DMS 273 (cell line): ENCODE measurements around the gene INSYN2B.
A peak's percentile ranks its signal among the peaks of the same experiment; 100 is the strongest.

Experiments used
- DNase-seq: peaks from one replicate; lab custom pipeline; 2025; ENCODE audit not compliant: unreplicated experiment; lab: John Stamatoyannopoulos, UW

INSYN2B gene

DNA sequence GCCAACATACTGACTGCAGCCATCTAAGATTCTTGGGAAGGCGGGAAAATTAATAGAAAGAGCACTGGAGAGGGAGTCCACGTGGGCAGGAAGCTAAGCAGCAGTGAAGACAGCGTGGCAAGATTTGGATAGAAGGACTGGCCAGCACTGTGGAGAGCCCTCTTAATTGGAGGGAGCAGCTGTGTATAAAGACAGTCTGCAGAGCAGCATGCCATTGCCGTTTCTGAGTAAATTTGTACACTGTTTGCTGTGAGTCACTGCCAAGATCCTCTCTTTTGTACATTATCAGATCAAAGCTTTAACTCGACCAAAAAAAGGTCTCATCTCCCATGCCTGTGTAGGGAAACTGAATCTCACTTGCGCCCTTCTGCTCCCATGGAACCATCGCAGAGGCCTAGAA is 45.3 kb downstream of the INSYN2B start:
- no peak for DNase-seq

DNA sequence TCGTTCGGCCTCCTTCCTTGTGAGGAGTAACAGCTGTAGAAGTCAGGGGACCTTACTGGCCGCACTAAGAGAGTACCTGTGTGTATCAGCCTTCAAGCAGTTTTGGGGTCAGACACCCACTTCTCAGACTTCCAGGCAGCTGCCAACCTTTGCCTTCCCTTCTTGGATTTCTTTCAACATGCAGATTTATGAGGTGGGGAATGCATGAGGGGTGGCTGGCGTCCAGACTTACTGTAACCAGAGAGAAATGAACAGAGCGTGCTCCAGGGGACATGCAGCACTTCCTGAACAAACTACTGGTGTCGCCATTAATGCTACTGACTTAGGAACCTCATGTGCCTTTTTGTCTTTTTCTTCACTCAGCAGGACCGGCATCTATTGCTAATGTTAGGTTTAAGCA is 46.7 kb downstream of the INSYN2B start:
- peak; percentile 34 for DNase-seq

DNA sequence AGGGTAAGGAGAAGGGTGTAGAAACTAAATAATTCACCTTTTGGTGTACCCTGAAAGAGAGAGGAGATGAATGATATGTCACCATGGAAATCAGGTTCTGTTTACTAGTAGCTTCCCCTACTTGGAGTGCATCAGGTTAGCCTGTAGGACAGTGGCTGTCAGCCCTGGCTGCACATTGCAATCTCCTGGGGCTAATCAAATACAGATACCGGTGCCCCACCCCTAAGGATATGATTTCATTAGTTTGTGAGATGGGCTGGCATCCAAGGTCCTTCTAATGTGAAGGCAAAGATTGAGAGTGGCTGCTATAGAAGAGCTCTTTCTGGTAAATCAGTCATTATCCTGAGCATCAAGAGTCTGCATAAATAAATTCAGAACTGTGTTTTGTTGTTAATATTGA is 47.2 kb downstream of the INSYN2B start:
- peak; percentile 9 for DNase-seq

DNA sequence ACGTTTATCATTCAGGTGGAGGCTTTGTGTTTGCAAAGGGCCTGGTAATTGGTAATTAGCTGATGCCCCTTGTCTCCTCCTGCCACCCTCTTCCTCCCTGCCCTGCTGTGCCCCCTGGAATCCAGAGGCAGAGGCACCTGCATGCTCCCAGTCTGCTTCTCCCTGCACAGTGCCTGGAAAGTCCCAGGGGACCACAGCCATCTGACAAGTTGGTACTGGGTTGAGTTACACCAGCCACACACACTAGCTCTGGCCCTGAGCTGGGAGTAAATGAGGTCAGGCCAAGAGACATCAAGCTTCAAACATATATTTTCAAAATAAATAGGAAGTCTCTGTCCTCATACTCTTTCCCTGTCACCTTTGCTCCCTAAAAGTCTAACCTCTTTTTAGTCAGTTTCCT is 56.3 kb downstream of the INSYN2B start:
- DNase-seq: peak; percentile 60

DNA sequence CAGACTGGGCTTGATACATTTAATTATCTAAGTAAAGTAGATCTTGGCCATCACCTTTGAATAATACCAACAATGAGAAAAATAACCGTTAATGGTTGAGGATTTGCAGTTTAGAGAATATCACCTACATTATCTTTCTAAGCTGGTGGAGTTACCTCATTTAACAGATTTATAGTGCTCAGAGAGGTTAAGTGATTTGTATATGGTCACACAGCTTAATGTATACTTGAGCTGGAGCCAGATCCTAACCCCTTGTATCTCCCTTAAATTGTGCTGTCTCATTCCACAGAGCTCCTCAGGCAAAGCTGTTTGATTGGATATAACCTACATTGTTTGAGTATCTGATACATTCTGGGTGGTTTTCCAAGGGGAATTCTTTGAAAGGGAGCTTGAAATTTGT is 57.8 kb downstream of the INSYN2B start:
- no peak for DNase-seq

DNA sequence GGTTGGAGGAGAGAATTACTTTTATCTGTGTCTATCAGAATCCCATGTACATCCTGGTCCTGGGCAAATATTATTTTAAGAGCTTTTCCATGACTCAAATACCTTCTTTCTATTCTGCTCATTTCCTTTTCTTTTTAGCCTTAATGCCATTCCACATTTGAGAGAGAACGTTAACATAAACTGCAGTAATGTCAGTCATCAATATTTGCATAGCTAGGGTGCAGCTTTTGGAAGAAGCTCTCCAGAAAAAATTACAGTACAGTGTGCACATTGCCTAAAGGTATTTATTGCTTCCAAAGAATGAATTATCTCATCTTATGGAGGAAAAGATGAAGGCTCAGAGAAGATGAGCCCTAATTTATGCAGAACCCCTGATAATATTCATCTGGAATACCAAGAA is 58.3 kb downstream of the INSYN2B start:
- DNase-seq: no peak

DNA sequence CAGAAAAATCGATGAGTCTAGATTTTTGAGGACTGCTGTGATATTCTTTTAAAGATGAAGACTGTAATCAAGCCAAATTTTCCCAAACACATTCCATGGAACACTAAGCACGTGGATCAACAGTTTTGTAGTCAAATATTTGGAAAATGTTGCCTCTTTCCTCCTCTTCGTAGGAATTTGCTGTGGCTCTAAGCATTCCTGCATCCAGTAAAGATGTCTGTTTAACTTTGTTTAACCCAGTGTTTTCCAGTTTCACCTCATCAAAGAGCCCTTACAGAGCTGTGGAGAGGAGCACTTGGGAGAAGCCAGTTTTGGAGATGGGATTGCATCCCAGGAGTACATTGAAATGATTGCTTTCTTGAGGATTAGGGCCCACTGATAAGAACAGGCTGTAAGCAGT is 58.9 kb downstream of the INSYN2B start:
- no peak for DNase-seq

DNA sequence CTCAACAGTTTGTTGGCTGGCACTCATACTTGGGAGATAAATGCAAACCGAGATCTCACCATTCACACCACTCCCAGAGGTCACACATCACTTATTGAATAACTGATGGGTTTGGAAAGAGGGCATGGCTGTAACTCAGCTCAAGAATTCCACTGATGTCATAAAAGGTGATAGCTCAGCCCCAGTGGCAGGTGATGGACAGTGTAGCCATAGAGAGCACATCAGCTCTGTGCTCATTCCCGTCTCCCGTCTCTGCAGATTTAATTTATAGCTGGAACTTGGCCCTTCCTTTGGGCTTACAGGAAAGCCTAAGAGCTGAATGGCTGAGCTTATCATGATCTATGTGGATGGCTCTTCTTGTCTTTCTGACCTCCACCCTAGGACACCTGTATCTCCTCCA is 59.8 kb downstream of the INSYN2B start:
- no peak for DNase-seq

DNA sequence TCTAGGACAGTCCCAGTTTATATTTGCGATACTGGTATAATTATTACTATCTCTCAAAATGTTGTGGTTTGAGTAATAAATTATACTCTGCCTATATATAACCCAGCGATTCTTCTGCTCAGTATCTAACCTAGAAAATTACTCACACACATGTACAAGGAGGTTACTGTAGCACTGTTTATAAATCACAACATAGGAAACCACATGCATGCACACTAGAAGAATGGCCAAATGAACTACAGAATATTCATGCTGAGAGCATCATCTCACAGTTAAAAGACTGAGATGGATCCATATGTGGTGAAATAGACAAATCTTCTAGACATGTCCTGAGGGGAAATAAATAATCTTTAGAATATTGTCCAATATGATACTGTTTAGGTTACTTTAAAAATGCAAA is 62.1 kb downstream of the INSYN2B start:
- no peak for DNase-seq

DNA sequence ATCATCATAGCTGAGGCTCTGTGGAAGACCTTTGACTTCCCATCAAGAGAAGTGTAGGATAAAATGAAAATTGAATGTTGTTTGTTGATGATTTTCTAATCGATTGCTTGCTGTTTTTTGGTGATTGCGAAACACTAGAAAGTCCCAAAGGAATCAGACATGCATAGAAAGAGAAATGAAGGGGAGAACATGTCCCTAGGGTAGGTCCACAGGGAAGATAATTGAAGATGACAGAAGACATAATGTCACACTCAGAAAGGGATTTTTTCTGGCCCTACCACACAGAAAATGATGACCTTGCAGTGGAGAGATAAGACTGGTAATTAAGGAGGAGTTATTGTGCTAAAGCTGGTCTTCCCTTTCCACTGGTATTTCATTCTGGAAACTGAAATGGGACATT is 62.8 kb downstream of the INSYN2B start:
- DNase-seq: no peak

DNA sequence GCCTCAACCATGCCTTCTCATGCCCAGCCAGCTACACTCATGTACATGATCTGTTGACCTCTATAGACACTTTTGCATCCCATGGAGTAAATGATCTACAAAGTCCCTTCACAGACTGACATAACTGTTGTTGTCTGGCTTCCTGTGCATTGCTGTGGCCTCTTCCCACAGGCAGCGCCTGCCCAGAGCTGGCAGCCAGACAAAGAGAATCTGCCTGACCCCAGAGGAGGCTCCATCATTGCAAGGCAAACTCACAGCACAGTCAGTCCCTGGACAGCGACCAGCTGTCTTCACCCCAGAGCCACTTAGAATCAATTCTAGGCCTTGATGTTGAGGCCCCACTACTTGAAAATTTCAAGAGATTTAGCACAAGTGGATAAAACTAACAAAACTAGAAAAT is 65.5 kb downstream of the INSYN2B start:
- no peak for DNase-seq

DNA sequence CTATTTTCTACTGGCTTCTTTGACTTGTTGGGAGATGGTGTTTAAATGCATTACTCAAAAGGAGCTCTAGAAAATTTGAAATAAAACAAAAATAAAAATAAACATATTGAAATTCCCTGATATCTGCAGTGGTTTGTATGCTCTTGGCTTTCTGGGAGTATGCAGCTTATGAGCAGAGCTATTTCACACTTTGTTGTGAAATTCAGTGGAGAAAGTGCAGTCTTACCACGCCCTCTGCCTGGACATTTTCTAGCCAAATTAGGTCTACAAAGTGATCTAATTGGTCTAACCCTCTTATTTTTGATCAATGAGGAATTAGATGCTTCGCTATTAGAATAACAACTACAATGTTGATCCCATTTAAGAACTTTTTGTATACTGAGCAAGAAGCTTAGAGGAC is 66.8 kb downstream of the INSYN2B start:
- no peak for DNase-seq

DNA sequence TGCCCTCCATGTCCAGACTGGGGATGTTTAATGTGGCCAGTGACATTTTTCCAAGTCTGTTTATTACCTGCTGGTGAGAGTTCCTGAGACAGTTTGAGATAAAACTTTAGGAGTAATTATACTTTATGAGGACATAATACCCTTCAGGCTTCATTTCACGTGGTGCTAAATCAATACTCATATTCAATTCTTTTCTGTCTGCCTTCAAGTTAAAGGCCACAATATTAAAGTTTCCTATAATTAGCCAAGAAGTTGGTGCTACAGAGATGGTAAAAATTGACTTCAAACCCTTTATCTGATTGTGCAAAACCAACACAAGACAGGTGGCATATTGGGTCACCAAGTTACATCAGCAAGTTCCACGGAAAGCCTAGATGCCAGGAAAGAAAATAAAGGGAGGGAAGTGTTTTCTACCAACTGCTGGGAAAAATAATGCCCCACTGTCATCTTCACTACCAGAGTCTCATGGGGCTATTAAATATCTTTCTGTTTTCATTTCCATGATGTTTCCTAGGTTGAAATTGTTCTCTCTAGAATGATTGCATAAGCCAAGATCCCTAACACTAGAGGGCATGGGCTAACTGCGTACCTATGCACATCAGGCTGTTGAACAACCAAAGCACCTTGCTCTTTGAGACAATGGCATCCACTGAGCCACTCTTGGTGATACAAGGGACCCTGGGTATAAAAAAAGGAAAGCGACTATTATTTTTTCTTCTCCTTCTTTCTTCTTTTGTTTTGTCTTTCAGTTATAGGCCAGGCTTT is 68.7 kb downstream of the INSYN2B start:
- DNase-seq: peak; percentile 13

DNA sequence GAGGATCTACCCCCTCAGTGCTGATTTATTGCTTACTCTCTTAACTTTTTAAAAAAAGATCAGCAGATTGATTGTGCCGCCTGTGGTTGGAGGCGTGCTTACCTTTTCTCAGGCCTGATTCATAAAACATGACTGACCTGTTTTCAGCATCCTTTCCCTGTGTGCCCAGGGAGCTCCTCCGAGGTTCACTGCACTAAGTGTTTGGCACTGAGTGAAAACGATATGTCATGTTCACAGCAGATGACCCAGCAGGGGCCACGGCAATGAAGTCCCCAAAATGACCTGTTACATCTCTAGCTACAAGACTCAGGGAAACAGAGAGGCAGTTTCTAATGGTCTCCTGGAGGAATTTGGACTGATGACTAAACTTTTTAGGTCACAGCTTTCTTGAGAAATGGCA is 69.9 kb downstream of the INSYN2B start:
- no peak for DNase-seq

DNA sequence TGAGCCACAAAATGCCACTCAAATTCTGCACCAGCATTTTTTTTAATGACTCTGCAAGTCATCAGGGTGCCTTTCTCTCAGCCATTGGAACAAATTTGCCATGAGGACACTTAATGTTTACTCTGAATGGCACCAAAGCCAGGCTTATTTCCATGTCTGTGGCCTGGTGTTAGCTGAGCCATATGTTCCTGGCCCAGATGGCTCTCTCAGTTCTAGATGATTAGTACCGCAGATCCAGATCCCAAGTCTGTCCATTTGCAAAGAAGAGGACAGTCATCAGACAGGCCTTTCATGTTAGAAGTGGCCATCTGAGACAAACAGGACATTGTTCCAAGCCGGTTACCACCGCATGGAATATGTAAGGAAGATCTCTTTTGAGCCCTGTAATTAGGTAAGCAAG is 70.3 kb downstream of the INSYN2B start:
- DNase-seq: peak; percentile 44

DNA sequence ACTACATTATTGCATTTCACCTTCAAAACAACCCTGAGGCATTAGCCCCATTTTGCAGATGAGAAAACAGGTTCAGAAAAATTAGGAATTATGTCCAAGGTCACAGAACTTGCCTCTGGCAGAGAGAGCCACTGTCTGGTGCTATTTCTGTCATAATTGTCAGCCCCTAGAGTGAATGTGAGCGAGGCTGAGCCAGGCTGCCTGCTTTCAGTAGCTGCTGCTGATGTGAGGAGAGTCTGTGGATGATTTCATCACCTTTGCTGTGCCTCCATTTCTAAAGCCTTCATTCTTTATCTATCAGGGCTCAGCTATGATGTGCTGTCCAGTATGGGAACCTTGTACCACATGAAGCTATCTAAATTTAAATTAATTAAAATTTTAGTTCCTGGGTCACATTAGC is 71.4 kb downstream of the INSYN2B start:
- no peak for DNase-seq

DNA sequence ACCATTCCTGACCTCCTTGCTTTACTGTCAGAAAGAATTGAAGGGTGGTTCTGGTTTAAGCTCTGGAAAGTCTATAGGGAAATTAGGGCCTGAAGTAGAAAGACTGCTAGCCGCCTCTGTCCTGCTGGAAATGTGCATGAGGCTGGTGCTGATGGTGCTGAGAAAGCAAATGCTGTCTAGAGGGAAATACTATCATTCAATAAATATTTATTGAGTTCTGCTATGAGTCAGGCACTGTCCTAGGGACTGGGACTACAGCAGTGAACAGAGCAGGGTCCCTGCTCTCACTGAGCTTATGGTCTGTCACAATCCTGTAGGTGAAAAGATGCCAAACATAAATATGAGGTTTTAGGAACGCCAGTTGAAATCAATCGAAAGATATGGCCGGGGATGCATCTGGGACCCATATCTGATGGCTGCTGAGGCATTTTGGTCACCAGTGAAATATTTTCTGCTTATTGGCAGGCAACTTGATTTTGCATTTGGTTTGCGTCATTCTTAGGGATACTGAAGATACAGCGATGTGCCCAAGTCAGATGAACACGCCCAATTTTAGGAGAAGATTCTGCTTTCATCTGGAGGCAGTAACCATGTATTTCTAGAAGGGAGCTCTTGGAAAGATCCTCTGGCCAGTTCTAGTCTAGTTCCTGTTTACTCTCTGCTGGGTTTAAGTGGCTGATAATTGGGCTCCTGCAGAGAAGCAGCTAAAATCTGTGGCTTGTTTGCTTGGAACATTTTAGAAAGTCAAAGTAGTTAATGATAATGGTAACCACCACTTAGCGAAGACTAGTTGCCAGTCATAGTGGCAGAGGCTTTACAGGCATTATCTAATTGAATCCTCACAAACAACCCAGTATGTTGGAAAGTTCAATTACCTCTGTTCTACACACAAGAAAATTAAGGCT is 73.3 kb downstream of the INSYN2B start:
- DNase-seq: no peak

DNA sequence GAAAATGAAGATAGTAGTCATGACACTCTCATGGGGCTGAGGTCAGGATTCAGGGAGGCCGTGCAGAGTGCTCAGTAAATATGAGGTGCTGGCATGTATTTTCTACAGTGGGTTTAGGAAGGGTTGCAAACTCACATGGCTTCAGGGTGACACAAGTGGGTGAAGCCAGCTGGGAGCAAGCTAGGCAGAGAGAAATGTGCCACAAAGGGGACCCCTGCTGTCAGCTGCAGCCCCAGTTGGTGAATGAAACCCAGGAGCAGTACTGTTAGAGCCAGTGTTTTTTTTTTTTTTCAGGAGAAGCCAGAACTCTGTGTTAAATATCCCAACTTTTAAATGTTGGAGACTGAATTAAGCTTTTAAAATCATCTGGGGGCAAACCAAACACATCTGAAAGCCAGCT is 75.3 kb downstream of the INSYN2B start:
- no peak for DNase-seq

DNA sequence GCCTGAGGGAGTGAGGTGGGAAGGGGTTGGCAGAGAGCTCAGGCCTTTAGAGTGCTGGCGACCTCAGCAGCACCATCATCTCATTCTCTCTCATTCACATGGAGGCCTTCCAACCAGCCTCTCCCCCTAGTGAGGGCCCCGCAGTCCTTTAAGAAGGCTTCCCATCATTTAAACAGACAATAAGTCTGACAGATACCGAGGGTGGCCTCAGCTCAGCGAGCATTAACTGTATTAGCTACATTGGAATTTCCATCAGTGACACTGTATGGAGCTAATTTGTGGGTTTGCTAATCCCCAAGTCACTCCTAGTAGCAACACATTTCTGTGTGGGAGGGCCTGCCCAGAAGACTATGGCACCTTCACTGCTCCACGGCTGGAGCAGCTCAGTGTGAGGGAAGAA is 75.8 kb downstream of the INSYN2B start:
- DNase-seq: no peak

DNA sequence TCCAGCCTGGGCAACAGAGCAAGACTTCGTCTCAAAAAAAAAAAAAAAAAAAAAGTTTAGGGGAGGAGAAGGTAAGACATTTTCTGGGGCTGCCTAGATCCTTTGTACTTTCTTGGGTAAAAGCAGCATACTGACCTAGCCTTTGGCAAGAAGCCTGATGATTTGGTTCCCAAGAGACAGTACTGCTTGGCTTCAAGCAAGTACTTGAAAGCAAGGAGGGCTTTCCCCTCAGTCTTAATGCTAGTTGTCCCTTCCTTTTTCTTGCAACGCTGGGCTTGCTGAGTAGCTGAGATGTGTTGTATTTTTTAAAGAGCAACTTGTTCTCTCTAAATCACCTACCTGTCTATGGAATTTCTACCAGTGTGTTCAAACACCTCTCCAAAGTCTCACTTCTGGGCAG is 76.2 kb downstream of the INSYN2B start:
- no peak for DNase-seq

DNA sequence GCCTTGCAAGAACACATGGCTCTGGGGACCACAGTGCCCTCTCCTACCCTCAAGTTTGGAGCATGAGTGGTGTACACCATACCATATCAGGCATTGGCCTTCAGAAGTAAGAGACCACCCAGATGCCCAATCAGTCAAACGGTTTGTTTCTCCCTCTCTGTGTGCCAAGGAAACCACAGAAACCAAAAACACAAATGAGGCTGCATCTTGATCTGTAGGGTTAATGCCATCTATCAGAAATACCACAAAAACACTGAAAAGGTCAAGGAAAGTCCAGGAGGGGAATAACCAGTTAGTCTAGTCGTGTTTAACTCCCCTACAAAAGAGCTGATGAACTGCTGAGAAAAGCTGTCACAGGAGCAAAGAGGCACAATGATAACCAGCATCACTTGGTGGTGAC is 78.4 kb downstream of the INSYN2B start:
- DNase-seq: no peak

DNA sequence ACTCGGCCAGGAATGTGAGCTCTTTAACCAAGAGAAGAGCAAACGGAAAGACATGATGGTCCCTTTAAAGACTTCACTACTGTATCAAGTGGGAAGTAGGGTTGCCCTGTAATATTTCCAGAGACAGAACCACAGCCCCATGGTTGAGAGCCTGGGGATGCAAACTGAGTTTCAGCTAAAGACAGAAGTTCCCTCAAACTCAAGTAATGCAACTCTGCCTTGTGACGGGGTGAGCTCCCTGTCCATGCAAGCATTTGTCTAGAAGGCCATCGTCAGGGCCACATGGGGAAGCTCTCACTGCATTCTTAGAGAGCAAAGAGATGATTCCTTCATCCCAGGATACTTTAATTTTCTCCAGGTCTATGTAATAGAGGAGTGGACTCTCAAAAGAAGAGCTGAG is 82.8 kb downstream of the INSYN2B start:
- DNase-seq: no peak
